Kidney epithelial cell (primary cell): ENCODE data around the gene ZNF653. TPM values are rescaled to one million over a fixed set of nuclear protein-coding genes. Genes with fewer than 3 reads are reported as not detected.
"Not testable (repeated sequence)": the region's sequence is repeated elsewhere in the genome, so short reads cannot be mapped to it uniquely, and the experiment has no call there.

Experiments used
- DNase-seq: peaks from one replicate; pipeline ENCODE4 v3.0.0-alpha.2; 2010; ENCODE audit warnings: low read depth
- H3K27me3 ChIP-seq: 2 replicates; pipeline ENCODE4 v1.6.0; 2011; ENCODE audit warnings: low read length; ENCODE audit not compliant: control insufficient read depth, insufficient read depth
- H3K36me3 ChIP-seq: 2 replicates; pipeline ENCODE4 v1.5.1; 2011; ENCODE audit warnings: low read length; ENCODE audit not compliant: control insufficient read depth, insufficient read depth
- H3K4me3 ChIP-seq: 2 replicates; pipeline ENCODE4 v1.5.1; 2011; ENCODE audit warnings: low read depth, mild to moderate bottlenecking, control low read depth, low read length
- CTCF ChIP-seq: IDR thresholded peaks from 2 replicates; pipeline ENCODE4 v1.5.1; 2011; ENCODE audit warnings: mild to moderate bottlenecking, moderate library complexity, low read length, control low read depth, inconsistent platforms; ENCODE audit not compliant: insufficient read depth, poor library complexity, severe bottlenecking
- total RNA-seq: library from RNA; depleted of rRNA; stranded (reverse); fragments of >200 nt; gene quantifications from 2 replicates; pipeline ENCODE4 v1.2.3, GENCODE V29; 2015

ZNF653 gene
- total RNA-seq, 1 donor from 2014 or later, result 6.6 TPM

GRCh38 chr19:11437955-11438354, 67.7 kb downstream of the ZNF653 start:
- DNase-seq, result no peak
- TF ChIP-seq CTCF, result no peak
- Histone ChIP-seq H3K36me3 (peaks cover 5% of the 10 kb centered on the region), H3K27me3 (no peaks in the 10 kb centered on the region), H3K4me3 (no peak overlapping the region)

GRCh38 chr19:11435833-11436313, 69.8 kb downstream of the ZNF653 start:
- H3K36me3 ChIP-seq, result peaks cover 5% of the 10 kb centered on the region
- no peak for DNase-seq
- H3K27me3 ChIP-seq, result no peaks in the 10 kb centered on the region
- peak overlapping the region; percentile 77 for H3K4me3 ChIP-seq
- TF ChIP-seq CTCF, result no peak

GRCh38 chr19:11435057-11435832, 70.4 kb downstream of the ZNF653 start, which contains the start of the genes ODAD3 and PRKCSH:
Gene ODAD3 (minus strand): TSS chr19:11435121. CDS start chr19:11435016, 105 bp downstream.
Gene PRKCSH (plus strand): TSS chr19:11435635. CDS start chr19:11436118, 483 bp downstream.
- peaks cover 5% of the 10 kb centered on the region for H3K36me3 ChIP-seq
- TF ChIP-seq CTCF, result peak; percentile 83
- peak within 1 kb of the TSS; percentile 77 for H3K4me3 ChIP-seq
- H3K27me3 ChIP-seq, result no peaks in the 10 kb centered on the region
- peak; percentile 97 for DNase-seq

GRCh38 chr19:11434703-11435056, 71.0 kb downstream of the ZNF653 start:
- H3K27me3 ChIP-seq, result no peaks in the 10 kb centered on the region
- peaks cover 5% of the 10 kb centered on the region for H3K36me3 ChIP-seq
- H3K4me3 ChIP-seq, result peak overlapping the region; percentile 36
- TF ChIP-seq CTCF, result no peak
- no peak for DNase-seq

GRCh38 chr19:11433526-11433925, 72.1 kb downstream of the ZNF653 start:
- H3K36me3 ChIP-seq, DNase-seq, H3K4me3 ChIP-seq, H3K27me3 ChIP-seq: not testable (repeated sequence)

Other genes starting within 250 kb of the ZNF653 start
- gene DOCK6, start 243.3 kb downstream of the ZNF653 start, total RNA-seq, result 56.8 and 62.9 TPM in 2 replicates
- gene TSPAN16, start 209.7 kb downstream of the ZNF653 start, total RNA-seq, result not detected in 2 replicates
- gene RAB3D, start 166.2 kb downstream of the ZNF653 start, total RNA-seq, result 19.6 and 19.8 TPM in 2 replicates
- gene TMEM205, start 159.6 kb downstream of the ZNF653 start, total RNA-seq, result 307 and 377 TPM in 2 replicates
- gene CCDC159, start 159.3 kb downstream of the ZNF653 start, total RNA-seq, result 8.2 and 21.6 TPM in 2 replicates
- gene PLPPR2, start 150.4 kb downstream of the ZNF653 start, total RNA-seq, result 6.7 and 14.0 TPM in 2 replicates
- gene SWSAP1, start 131.2 kb downstream of the ZNF653 start, total RNA-seq, result 2.9 and 4.0 TPM in 2 replicates
- 3.0 and 4.4 TPM in 2 replicates for gene EPOR, start 121.5 kb downstream of the ZNF653 start, total RNA-seq
- 10.2 and 18.1 TPM in 2 replicates for gene RGL3, start 86.5 kb downstream of the ZNF653 start, total RNA-seq
- 0.07 and 0.29 TPM in 2 replicates for gene ODAD3, start 70.7 kb downstream of the ZNF653 start, total RNA-seq
- 269 TPM in 2 replicates for gene PRKCSH, start 70.2 kb downstream of the ZNF653 start, total RNA-seq
- not detected in 2 replicates for gene ELAVL3, start 24.8 kb downstream of the ZNF653 start, total RNA-seq
- gene ECSIT, start 23.3 kb upstream of the ZNF653 start, total RNA-seq, result 37.4 and 40.0 TPM in 2 replicates
- 11.8 and 14.5 TPM in 2 replicates for gene CNN1, start 33.0 kb upstream of the ZNF653 start, total RNA-seq
- gene ELOF1, start 53.4 kb upstream of the ZNF653 start, total RNA-seq, result 67.3 and 69.6 TPM in 2 replicates
- 23.4 and 24.8 TPM in 2 replicates for gene ACP5, start 71.8 kb upstream of the ZNF653 start, total RNA-seq
- gene ZNF627, start 91.6 kb upstream of the ZNF653 start, total RNA-seq, result 19.6 and 23.1 TPM in 2 replicates
- gene ZNF823, start 233.1 kb upstream of the ZNF653 start, total RNA-seq, result 4.0 and 6.0 TPM in 2 replicates